ENCODE measurements around the gene TAGLN. TPM values are rescaled to one million over a fixed set of nuclear protein-coding genes. Genes with fewer than 3 reads are reported as not detected.

The TAGLN gene
- total RNA-seq, 1 donor from 2014 or later = 7.7 TPM

- no peaks in the 10 kb centered on the region for H3K27me3 Mint-ChIP-seq (ENCODE audit: low read depth)
- no peak for TF ChIP-seq CTCF (conservative IDR thresholded peaks at IDR 0.05)
- no peak overlapping the region for H3K27ac Mint-ChIP-seq (ENCODE audit: unreplicated experiment)
- no peak for DNase-seq (ENCODE audit: low read depth, low spot score)
- no peak overlapping the region for H3K4me3 Mint-ChIP-seq
- H3K36me3 Mint-ChIP-seq (ENCODE audit: low read depth) = peaks cover 5% of the 10 kb centered on the region
- H3K9me3 Mint-ChIP-seq = no peaks in the 10 kb centered on the region
- peaks cover 12% of the 10 kb centered on the region for H3K4me1 Mint-ChIP-seq
These were observed 39.1 kb downstream of the TAGLN start for GRCh38 chr11:117238221-117238620.

- Mint-ChIP-seq H3K4me3 (no peak overlapping the region), H3K27ac (ENCODE audit: unreplicated experiment) (no peak overlapping the region), H3K27me3 (ENCODE audit: low read depth) (no peaks in the 10 kb centered on the region), H3K4me1 (peaks cover 2% of the 10 kb centered on the region), H3K9me3 (no peaks in the 10 kb centered on the region), H3K36me3 (ENCODE audit: low read depth) (peaks cover 7% of the 10 kb centered on the region)
- TF ChIP-seq CTCF (conservative IDR thresholded peaks at IDR 0.05) = no peak
- DNase-seq (ENCODE audit: low read depth, low spot score) = no peak
These were observed 40.1 kb downstream of the TAGLN start for GRCh38 chr11:117239295-117239694.

GRCh38 chr11:117248341-117248740 is 49.2 kb downstream of the TAGLN start:
- H3K4me1 Mint-ChIP-seq = no peaks in the 10 kb centered on the region
- no peak overlapping the region for H3K4me3 Mint-ChIP-seq
- H3K27me3 Mint-ChIP-seq (ENCODE audit: low read depth) = no peaks in the 10 kb centered on the region
- H3K27ac Mint-ChIP-seq (ENCODE audit: unreplicated experiment) = no peak overlapping the region
- DNase-seq (ENCODE audit: low read depth, low spot score) = no peak
- no peaks in the 10 kb centered on the region for H3K9me3 Mint-ChIP-seq
- H3K36me3 Mint-ChIP-seq (ENCODE audit: low read depth) = peaks cover 20% of the 10 kb centered on the region
- TF ChIP-seq CTCF (conservative IDR thresholded peaks at IDR 0.05) = no peak

GRCh38 chr11:117249571-117249970 is 50.4 kb downstream of the TAGLN start:
- no peaks in the 10 kb centered on the region for H3K9me3 Mint-ChIP-seq
- peaks cover 20% of the 10 kb centered on the region for H3K36me3 Mint-ChIP-seq (ENCODE audit: low read depth)
- no peak overlapping the region for H3K4me3 Mint-ChIP-seq
- no peaks in the 10 kb centered on the region for H3K27me3 Mint-ChIP-seq (ENCODE audit: low read depth)
- H3K4me1 Mint-ChIP-seq = no peaks in the 10 kb centered on the region
- no peak for TF ChIP-seq CTCF (conservative IDR thresholded peaks at IDR 0.05)
- no peak overlapping the region for H3K27ac Mint-ChIP-seq (ENCODE audit: unreplicated experiment)
- DNase-seq (ENCODE audit: low read depth, low spot score) = no peak

- no peak for TF ChIP-seq CTCF (conservative IDR thresholded peaks at IDR 0.05)
- Mint-ChIP-seq H3K4me3 (no peak overlapping the region), H3K9me3 (no peaks in the 10 kb centered on the region), H3K27me3 (ENCODE audit: low read depth) (no peaks in the 10 kb centered on the region), H3K27ac (ENCODE audit: unreplicated experiment) (no peak overlapping the region), H3K4me1 (no peaks in the 10 kb centered on the region), H3K36me3 (ENCODE audit: low read depth) (peaks cover 20% of the 10 kb centered on the region)
- DNase-seq (ENCODE audit: low read depth, low spot score) = no peak
These were observed 52.3 kb downstream of the TAGLN start for GRCh38 chr11:117251506-117251905.

- peaks cover 13% of the 10 kb centered on the region for H3K36me3 Mint-ChIP-seq (ENCODE audit: low read depth)
- no peak for DNase-seq (ENCODE audit: low read depth, low spot score)
- no peak for TF ChIP-seq CTCF (conservative IDR thresholded peaks at IDR 0.05)
- no peak overlapping the region for H3K4me3 Mint-ChIP-seq
- H3K4me1 Mint-ChIP-seq = no peaks in the 10 kb centered on the region
- H3K27me3 Mint-ChIP-seq (ENCODE audit: low read depth) = no peaks in the 10 kb centered on the region
- H3K27ac Mint-ChIP-seq (ENCODE audit: unreplicated experiment) = no peak overlapping the region
- H3K9me3 Mint-ChIP-seq = no peaks in the 10 kb centered on the region
These were observed 56.8 kb downstream of the TAGLN start for GRCh38 chr11:117255966-117256365.

Data from neural crest cell (in vitro differentiated cells).